Activated naive CD8-positive, alpha-beta T cell treated with anti-CD3 and anti-CD28 coated beads for 36 hours (primary cell): ENCODE data around the gene PPP2R5C. TPM values are rescaled to one million over a fixed set of nuclear protein-coding genes. Genes with fewer than 3 reads are reported as not detected.

ENCODE experiments used
- DNase-seq: peaks from one replicate; pipeline ENCODE4 v3.0.0; 2021
- H3K27ac Mint-ChIP-seq: one replicate; pipeline ENCODE4 v1.8.0; 2022; ENCODE audit warnings: mild to moderate bottlenecking, moderate library complexity, mixed read lengths
- H3K27me3 Mint-ChIP-seq: one replicate; pipeline ENCODE4 v1.8.0; 2022; ENCODE audit warnings: mild to moderate bottlenecking, mixed read lengths
- H3K36me3 Mint-ChIP-seq: one replicate; pipeline ENCODE4 v1.8.0; 2021; ENCODE audit warnings: mild to moderate bottlenecking, mixed read lengths
- H3K4me1 Mint-ChIP-seq: one replicate; pipeline ENCODE4 v1.8.0; 2021; ENCODE audit warnings: mixed read lengths
- H3K4me3 Mint-ChIP-seq: one replicate; pipeline ENCODE4 v1.8.0; 2022; ENCODE audit warnings: mild to moderate bottlenecking, moderate library complexity, mixed read lengths
- H3K9me3 Mint-ChIP-seq: one replicate; pipeline ENCODE4 v1.8.0; 2022; ENCODE audit warnings: mixed read lengths
- total RNA-seq, 2 experiments: library from RNA; stranded (reverse); gene quantifications; one replicate each; pipeline ENCODE4 v1.2.3, GENCODE V29; 2021

Gene PPP2R5C
- total RNA-seq, 2 experiments from 2014 or later = 209 to 221 TPM

- H3K4me1 Mint-ChIP-seq = peaks cover 73% of the 10 kb centered on the region
- no peak for DNase-seq
- no peaks in the 10 kb centered on the region for H3K27me3 Mint-ChIP-seq
- peaks cover 39% of the 10 kb centered on the region for H3K36me3 Mint-ChIP-seq
- H3K4me3 Mint-ChIP-seq = no peak overlapping the region
- H3K27ac Mint-ChIP-seq = peak overlapping the region; percentile 11
- H3K9me3 Mint-ChIP-seq = no peaks in the 10 kb centered on the region
Measured at GRCh38 chr14:101855958-101856357, 94.4 kb downstream of the PPP2R5C start.

GRCh38 chr14:101856536-101856935 lies 95.0 kb downstream of the PPP2R5C start:
- peaks cover 41% of the 10 kb centered on the region for H3K36me3 Mint-ChIP-seq
- no peaks in the 10 kb centered on the region for H3K27me3 Mint-ChIP-seq
- H3K4me3 Mint-ChIP-seq = no peak overlapping the region
- H3K9me3 Mint-ChIP-seq = no peaks in the 10 kb centered on the region
- H3K27ac Mint-ChIP-seq = peak overlapping the region; percentile 43
- no peak for DNase-seq
- peaks cover 71% of the 10 kb centered on the region for H3K4me1 Mint-ChIP-seq

GRCh38 chr14:101857226-101857625 lies 95.7 kb downstream of the PPP2R5C start:
- no peaks in the 10 kb centered on the region for H3K27me3 Mint-ChIP-seq
- H3K4me3 Mint-ChIP-seq = no peak overlapping the region
- H3K27ac Mint-ChIP-seq = peak overlapping the region; percentile 47
- no peaks in the 10 kb centered on the region for H3K9me3 Mint-ChIP-seq
- H3K4me1 Mint-ChIP-seq = peaks cover 70% of the 10 kb centered on the region
- DNase-seq = no peak
- H3K36me3 Mint-ChIP-seq = peaks cover 43% of the 10 kb centered on the region

- DNase-seq = no peak
- Mint-ChIP-seq H3K4me1 (peaks cover 60% of the 10 kb centered on the region), H3K9me3 (no peaks in the 10 kb centered on the region), H3K27me3 (no peaks in the 10 kb centered on the region), H3K36me3 (peaks cover 46% of the 10 kb centered on the region), H3K27ac (peak overlapping the region; percentile 86), H3K4me3 (no peak overlapping the region)
Measured at GRCh38 chr14:101858791-101859537, 97.5 kb downstream of the PPP2R5C start.

GRCh38 chr14:101859538-101859902 lies 98.0 kb downstream of the PPP2R5C start:
- no peak overlapping the region for H3K4me3 Mint-ChIP-seq
- no peaks in the 10 kb centered on the region for H3K27me3 Mint-ChIP-seq
- H3K36me3 Mint-ChIP-seq = peaks cover 49% of the 10 kb centered on the region
- H3K27ac Mint-ChIP-seq = peak overlapping the region; percentile 86
- peaks cover 55% of the 10 kb centered on the region for H3K4me1 Mint-ChIP-seq
- no peaks in the 10 kb centered on the region for H3K9me3 Mint-ChIP-seq
- no peak for DNase-seq

GRCh38 chr14:101859958-101860357 lies 98.4 kb downstream of the PPP2R5C start:
- no peak overlapping the region for H3K4me3 Mint-ChIP-seq
- H3K27me3 Mint-ChIP-seq = no peaks in the 10 kb centered on the region
- peaks cover 52% of the 10 kb centered on the region for H3K4me1 Mint-ChIP-seq
- peaks cover 48% of the 10 kb centered on the region for H3K36me3 Mint-ChIP-seq
- no peaks in the 10 kb centered on the region for H3K9me3 Mint-ChIP-seq
- no peak for DNase-seq
- peak overlapping the region; percentile 86 for H3K27ac Mint-ChIP-seq

- DNase-seq = no peak
- peaks cover 48% of the 10 kb centered on the region for H3K36me3 Mint-ChIP-seq
- peaks cover 43% of the 10 kb centered on the region for H3K4me1 Mint-ChIP-seq
- no peaks in the 10 kb centered on the region for H3K9me3 Mint-ChIP-seq
- no peak overlapping the region for H3K4me3 Mint-ChIP-seq
- no peak overlapping the region for H3K27ac Mint-ChIP-seq
- H3K27me3 Mint-ChIP-seq = no peaks in the 10 kb centered on the region
Measured at GRCh38 chr14:101861464-101861863, 100.0 kb downstream of the PPP2R5C start.

- no peak overlapping the region for H3K4me3 Mint-ChIP-seq
- no peak overlapping the region for H3K27ac Mint-ChIP-seq
- DNase-seq = no peak
- H3K36me3 Mint-ChIP-seq = peaks cover 42% of the 10 kb centered on the region
- no peaks in the 10 kb centered on the region for H3K9me3 Mint-ChIP-seq
- H3K27me3 Mint-ChIP-seq = no peaks in the 10 kb centered on the region
- H3K4me1 Mint-ChIP-seq = peaks cover 39% of the 10 kb centered on the region
Measured at GRCh38 chr14:101862177-101862576, 100.7 kb downstream of the PPP2R5C start.

GRCh38 chr14:101862711-101863110 lies 101.2 kb downstream of the PPP2R5C start:
- H3K27ac Mint-ChIP-seq = no peak overlapping the region
- H3K4me3 Mint-ChIP-seq = no peak overlapping the region
- H3K27me3 Mint-ChIP-seq = no peaks in the 10 kb centered on the region
- peaks cover 35% of the 10 kb centered on the region for H3K4me1 Mint-ChIP-seq
- peaks cover 37% of the 10 kb centered on the region for H3K36me3 Mint-ChIP-seq
- no peaks in the 10 kb centered on the region for H3K9me3 Mint-ChIP-seq
- no peak for DNase-seq

GRCh38 chr14:101865288-101865687 lies 103.8 kb downstream of the PPP2R5C start:
- peaks cover 30% of the 10 kb centered on the region for H3K36me3 Mint-ChIP-seq
- H3K27me3 Mint-ChIP-seq = no peaks in the 10 kb centered on the region
- no peak for DNase-seq

GRCh38 chr14:101867854-101868253 lies 106.3 kb downstream of the PPP2R5C start:
- H3K4me1 Mint-ChIP-seq = peaks cover 25% of the 10 kb centered on the region
- peak overlapping the region; percentile 14 for H3K27ac Mint-ChIP-seq
- no peaks in the 10 kb centered on the region for H3K9me3 Mint-ChIP-seq
- H3K4me3 Mint-ChIP-seq = no peak overlapping the region
- no peak for DNase-seq
- H3K27me3 Mint-ChIP-seq = no peaks in the 10 kb centered on the region
- H3K36me3 Mint-ChIP-seq = peaks cover 31% of the 10 kb centered on the region

More at GRCh38 chr14:101865288-101865687, 103.8 kb downstream of the PPP2R5C start:
- Mint-ChIP-seq H3K9me3 (no peaks in the 10 kb centered on the region), H3K4me1 (peaks cover 29% of the 10 kb centered on the region), H3K4me3 (no peak overlapping the region), H3K27ac (no peak overlapping the region)

- H3K27me3 Mint-ChIP-seq = no peaks in the 10 kb centered on the region
- no peak overlapping the region for H3K27ac Mint-ChIP-seq
- no peak for DNase-seq
- H3K4me1 Mint-ChIP-seq = peaks cover 35% of the 10 kb centered on the region
- no peak overlapping the region for H3K4me3 Mint-ChIP-seq
- no peaks in the 10 kb centered on the region for H3K9me3 Mint-ChIP-seq
- H3K36me3 Mint-ChIP-seq = peaks cover 35% of the 10 kb centered on the region
Measured at GRCh38 chr14:101869217-101869616, 107.7 kb downstream of the PPP2R5C start.

GRCh38 chr14:101870273-101870939 lies 108.9 kb downstream of the PPP2R5C start:
- no peak overlapping the region for H3K4me3 Mint-ChIP-seq
- DNase-seq = no peak
- H3K27me3 Mint-ChIP-seq = no peaks in the 10 kb centered on the region
- no peaks in the 10 kb centered on the region for H3K9me3 Mint-ChIP-seq
- peaks cover 43% of the 10 kb centered on the region for H3K4me1 Mint-ChIP-seq
- no peak overlapping the region for H3K27ac Mint-ChIP-seq
- peaks cover 29% of the 10 kb centered on the region for H3K36me3 Mint-ChIP-seq

- Mint-ChIP-seq H3K36me3 (peaks cover 29% of the 10 kb centered on the region), H3K4me3 (no peak overlapping the region), H3K9me3 (no peaks in the 10 kb centered on the region)
Measured at GRCh38 chr14:101872346-101872745, 110.8 kb downstream of the PPP2R5C start.

GRCh38 chr14:101873076-101873825 lies 111.7 kb downstream of the PPP2R5C start:
- peaks cover 26% of the 10 kb centered on the region for H3K36me3 Mint-ChIP-seq
- H3K4me1 Mint-ChIP-seq = peaks cover 67% of the 10 kb centered on the region
- no peaks in the 10 kb centered on the region for H3K9me3 Mint-ChIP-seq
- no peak overlapping the region for H3K4me3 Mint-ChIP-seq
- no peaks in the 10 kb centered on the region for H3K27me3 Mint-ChIP-seq
- DNase-seq = no peak
- no peak overlapping the region for H3K27ac Mint-ChIP-seq

More at GRCh38 chr14:101872346-101872745, 110.8 kb downstream of the PPP2R5C start:
- Mint-ChIP-seq H3K27me3 (no peaks in the 10 kb centered on the region), H3K4me1 (peaks cover 60% of the 10 kb centered on the region), H3K27ac (no peak overlapping the region)
- no peak for DNase-seq
